Esophagus squamous epithelium (tissue), 5 donors: ENCODE measurements around the gene MAP2K5. TPM values are rescaled to one million over a fixed set of nuclear protein-coding genes. Genes with fewer than 3 reads are reported as not detected.

Source experiments
- DNase-seq: peaks from one replicate; lab custom pipeline; 2025; lab: John Stamatoyannopoulos, UW
- H3K27ac ChIP-seq, 4 donors: fragments of 200-600 bp; sonication (generic); one replicate each; pipeline ENCODE4 v1.5.1; 2016 to 2019; ENCODE audit warnings: mild to moderate bottlenecking in 1 of 4
- H3K27me3 ChIP-seq, 4 donors: fragments of 200-600 bp; sonication (generic); 1 replicate in 3 of 4; 2 replicates in 1 of 4; pipeline versions ENCODE4 v1.5.1 to v1.6.0; 2017 to 2021; ENCODE audit warnings: antibody characterized with exemption in 1 of 4
- H3K36me3 ChIP-seq, 3 donors: fragments of 200-600 bp; sonication (generic); one replicate each; pipeline ENCODE4 v1.5.1; 2016 to 2019
- H3K4me1 ChIP-seq, 3 donors: fragments of 200-600 bp; sonication (generic); one replicate each; pipeline ENCODE4 v1.5.1; 2017 to 2019
- H3K4me3 ChIP-seq, 4 donors: fragments of 200-600 bp; sonication (generic); 1 replicate in 3 of 4; 2 replicates in 1 of 4; pipeline ENCODE4 v1.5.1; 2016 to 2019; ENCODE audit warnings: mild to moderate bottlenecking in 2 of 4, moderate library complexity in 1 of 4
- H3K9me3 ChIP-seq, 3 donors: fragments of 200-600 bp; sonication (generic); one replicate each; pipeline ENCODE4 v1.5.1; 2016 to 2019
- CTCF ChIP-seq, 6 experiments: fragments of 450-650 bp in 4 of 6; fragments of 200-600 bp in 2 of 6; sonication (generic) in 2 of 6; IDR thresholded peaks; one replicate each; pipeline ENCODE4 v1.5.1; 2016 to 2019; ENCODE audit warnings: antibody characterized with exemption in 6 of 6, mild to moderate bottlenecking in 4 of 6, moderate library complexity in 4 of 6
- POLR2A ChIP-seq, 4 donors: fragments of 450-650 bp; IDR thresholded peaks; one replicate each; pipeline ENCODE4 v1.6.1; 2017; ENCODE audit warnings: antibody characterized with exemption in 4 of 4, mild to moderate bottlenecking in 4 of 4, moderate library complexity in 3 of 4
- WGBS, 2 donors: methylation state at CpG; one replicate each; pipeline ENCODE4 v1.1.5; 2018; 5-methylcytosine and 5-hydroxymethylcytosine counted together
- intact Hi-C: fragments of 100-400 bp; cut with DNase I; formaldehyde crosslinking; loops from one replicate; pipeline ENCODE4 v1.15.0; 2022
- total RNA-seq, 4 donors: library from RNA; depleted of rRNA; stranded (reverse); fragments of >200 nt; gene quantifications; one replicate each; pipeline ENCODE4 v1.1.0, GENCODE V29; 2016
- donor health status: DM: yes; HTN: yes; CAD: no.

The MAP2K5 gene
- total RNA-seq, 4 donors from 2014 or later: 5.8 to 8.0 (median 7.0) TPM

GRCh38 chr15:67781907-67782690, 239.6 kb downstream of the MAP2K5 start:
- DNase-seq: no peak
- WGBS, 2 donors: 78% methylated on average over 10 of the region's 10 CpGs
- Histone ChIP-seq H3K36me3 (peaks cover 0 to 15% (median 0%) of the 10 kb centered on the region in 3 donors), H3K9me3 (no peaks in the 10 kb centered on the region), H3K4me3 (no peak overlapping the region), H3K4me1 (no peaks in the 10 kb centered on the region), H3K27ac (no peak overlapping the region), H3K27me3 (no peaks in the 10 kb centered on the region)
- no peak for TF ChIP-seq POLR2A (IDR thresholded peaks at IDR 0.05)
- TF ChIP-seq CTCF (IDR thresholded peaks at IDR 0.05): no peak
- intact Hi-C loops: no loop called here

DNA sequence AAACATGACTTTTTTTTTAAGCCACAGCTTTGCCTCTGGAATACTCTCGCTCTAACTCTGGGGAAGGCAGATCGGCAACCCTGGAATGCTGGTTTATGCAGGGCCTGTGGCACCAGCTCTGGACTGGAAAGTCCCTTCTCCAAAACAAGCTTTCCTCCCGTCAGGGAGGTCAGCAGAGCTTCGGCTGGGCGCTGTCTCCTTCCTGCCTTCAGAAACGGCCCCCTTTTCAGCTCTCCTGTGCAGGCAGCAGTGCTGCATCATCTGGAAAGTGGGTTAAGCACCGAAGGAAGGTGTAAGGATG, 240.1 kb downstream of the MAP2K5 start:
- Histone ChIP-seq H3K9me3 (no peaks in the 10 kb centered on the region), H3K27me3 (no peaks in the 10 kb centered on the region), H3K27ac (no peak overlapping the region), H3K4me3 (no peak overlapping the region), H3K36me3 (peaks cover 0 to 15% (median 0%) of the 10 kb centered on the region in 3 donors), H3K4me1 (no peaks in the 10 kb centered on the region)
- intact Hi-C loops: no loop called here
- 69 to 83% methylated on average over 2 to 6 of the region's 7 CpGs for WGBS, 2 donors
- no peak for DNase-seq
- TF ChIP-seq CTCF (IDR thresholded peaks at IDR 0.05) (no peak), POLR2A (IDR thresholded peaks at IDR 0.05) (no peak)

DNA sequence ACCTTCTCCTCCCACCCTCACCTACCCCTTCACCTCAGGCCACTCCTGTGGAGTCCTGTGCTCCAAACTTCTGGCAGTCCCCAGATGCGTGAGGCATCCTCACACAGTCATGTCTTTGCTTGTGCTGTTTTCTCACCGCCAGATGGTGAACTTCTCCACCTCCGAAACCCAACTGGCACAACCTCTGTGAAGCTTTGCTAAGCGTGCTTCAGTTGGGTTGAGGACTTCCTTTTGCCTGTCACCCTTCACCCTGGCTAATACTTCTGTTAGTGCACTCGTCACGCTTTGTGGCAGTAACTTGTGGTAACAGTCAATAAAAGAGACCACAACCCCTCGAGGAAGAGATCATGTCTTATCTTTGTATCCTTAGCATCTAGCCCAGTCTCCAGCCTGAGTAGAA, 240.8 kb downstream of the MAP2K5 start:
- intact Hi-C loops: no loop called here
- H3K4me1 ChIP-seq: no peaks in the 10 kb centered on the region
- TF ChIP-seq POLR2A (IDR thresholded peaks at IDR 0.05): no peak
- TF ChIP-seq CTCF (IDR thresholded peaks at IDR 0.05): no peak

GRCh38 chr15:67784090-67784781, 241.7 kb downstream of the MAP2K5 start:
- WGBS, 2 donors: 78 to 86% methylated on average over 4 of the region's 4 CpGs
- H3K4me1 ChIP-seq: no peaks in the 10 kb centered on the region
- H3K9me3 ChIP-seq: no peaks in the 10 kb centered on the region
- intact Hi-C loops: no loop called here
- no peak overlapping the region for H3K27ac ChIP-seq
- no peaks in the 10 kb centered on the region for H3K27me3 ChIP-seq
- no peak overlapping the region for H3K4me3 ChIP-seq
- DNase-seq: no peak
- H3K36me3 ChIP-seq: peaks cover 0 to 15% (median 0%) of the 10 kb centered on the region in 3 donors
- TF ChIP-seq POLR2A (IDR thresholded peaks at IDR 0.05): no peak

More for the DNA sequence above, 240.8 kb downstream of the MAP2K5 start:
- 71 to 74% methylated on average over 6 to 7 of the region's 7 CpGs for WGBS, 2 donors
- DNase-seq: no peak
- no peak overlapping the region for H3K27ac ChIP-seq
- no peak overlapping the region for H3K4me3 ChIP-seq
- peaks cover 0 to 15% (median 0%) of the 10 kb centered on the region in 3 donors for H3K36me3 ChIP-seq
- H3K9me3 ChIP-seq: no peaks in the 10 kb centered on the region
- H3K27me3 ChIP-seq: no peaks in the 10 kb centered on the region

- 89 to 90% methylated on average over 7 to 10 of the region's 12 CpGs for WGBS, 2 donors
- Histone ChIP-seq H3K27ac (no peak overlapping the region), H3K4me3 (no peak overlapping the region), H3K9me3 (no peaks in the 10 kb centered on the region), H3K4me1 (no peaks in the 10 kb centered on the region), H3K36me3 (peaks cover 0 to 15% (median 0%) of the 10 kb centered on the region in 3 donors), H3K27me3 (no peaks in the 10 kb centered on the region)
- intact Hi-C loops: no loop called here
- no peak for DNase-seq
- TF ChIP-seq CTCF (IDR thresholded peaks at IDR 0.05) (no peak), POLR2A (IDR thresholded peaks at IDR 0.05) (no peak)
Measured at GRCh38 chr15:67784856-67785430, 242.4 kb downstream of the MAP2K5 start.
